Forelimb muscle (tissue), 1 donor: ENCODE results near the gene MEG3. TPM values are rescaled to one million over a fixed set of nuclear protein-coding genes. Genes with fewer than 3 reads are reported as not detected.
A peak's percentile ranks its signal among the peaks of the same experiment; 100 is the strongest.

Experiments used
- DNase-seq: peaks from one replicate; pipeline ENCODE4 v3.0.0-alpha.2; 2013; ENCODE audit warnings: low read depth
- polyA plus RNA-seq: library from polyadenylated mRNA; unstranded; fragments of 120-200 nt; gene quantifications from one replicate; pipeline ENCODE4 v1.2.1, GENCODE V29; 2013; ENCODE audit not compliant: insufficient read length

Gene MEG3
- polyA plus RNA-seq, 1 donor, result 6,363 TPM

GRCh38 chr14:100895411-100895810 is 69.5 kb downstream of the MEG3 start:
- no peak for DNase-seq

DNA sequence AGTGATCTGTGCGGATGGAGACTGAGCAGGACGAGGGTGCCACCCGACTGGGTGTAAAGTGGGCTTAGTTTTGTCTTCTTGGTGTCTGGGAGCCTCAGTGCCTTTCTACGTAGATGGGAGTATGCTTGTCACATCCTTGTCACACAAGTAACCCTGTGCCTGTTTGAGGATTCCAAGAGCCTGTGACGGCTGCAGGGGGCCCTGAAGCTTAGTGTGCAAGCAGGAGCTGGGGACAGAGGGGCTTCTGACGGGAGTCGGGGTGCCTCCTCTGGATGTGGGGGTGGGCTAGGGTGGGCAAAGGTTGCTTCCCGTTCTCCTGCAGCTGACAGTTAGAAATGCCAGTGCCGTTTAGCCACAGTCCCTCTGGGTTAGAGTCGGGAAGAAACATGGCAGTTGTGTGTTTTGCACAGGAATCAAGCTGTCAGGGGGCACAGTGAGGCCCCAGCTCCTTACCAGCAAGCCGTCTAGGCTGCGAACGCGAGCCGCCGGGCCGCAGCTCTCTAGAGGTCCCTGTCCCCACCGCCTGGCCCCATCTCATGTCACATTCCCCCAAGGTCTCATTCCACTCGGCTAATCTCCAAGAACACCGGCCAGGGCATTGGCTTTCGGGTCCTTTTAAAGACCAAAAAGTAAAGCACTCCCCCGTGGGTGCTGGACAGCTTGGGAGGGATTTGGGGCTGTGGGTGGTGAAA is 70.6 kb downstream of the MEG3 start:
- no peak for DNase-seq

- DNase-seq, result no peak
Observed at GRCh38 chr14:100898465-100898864, 72.5 kb downstream of the MEG3 start.

DNA sequence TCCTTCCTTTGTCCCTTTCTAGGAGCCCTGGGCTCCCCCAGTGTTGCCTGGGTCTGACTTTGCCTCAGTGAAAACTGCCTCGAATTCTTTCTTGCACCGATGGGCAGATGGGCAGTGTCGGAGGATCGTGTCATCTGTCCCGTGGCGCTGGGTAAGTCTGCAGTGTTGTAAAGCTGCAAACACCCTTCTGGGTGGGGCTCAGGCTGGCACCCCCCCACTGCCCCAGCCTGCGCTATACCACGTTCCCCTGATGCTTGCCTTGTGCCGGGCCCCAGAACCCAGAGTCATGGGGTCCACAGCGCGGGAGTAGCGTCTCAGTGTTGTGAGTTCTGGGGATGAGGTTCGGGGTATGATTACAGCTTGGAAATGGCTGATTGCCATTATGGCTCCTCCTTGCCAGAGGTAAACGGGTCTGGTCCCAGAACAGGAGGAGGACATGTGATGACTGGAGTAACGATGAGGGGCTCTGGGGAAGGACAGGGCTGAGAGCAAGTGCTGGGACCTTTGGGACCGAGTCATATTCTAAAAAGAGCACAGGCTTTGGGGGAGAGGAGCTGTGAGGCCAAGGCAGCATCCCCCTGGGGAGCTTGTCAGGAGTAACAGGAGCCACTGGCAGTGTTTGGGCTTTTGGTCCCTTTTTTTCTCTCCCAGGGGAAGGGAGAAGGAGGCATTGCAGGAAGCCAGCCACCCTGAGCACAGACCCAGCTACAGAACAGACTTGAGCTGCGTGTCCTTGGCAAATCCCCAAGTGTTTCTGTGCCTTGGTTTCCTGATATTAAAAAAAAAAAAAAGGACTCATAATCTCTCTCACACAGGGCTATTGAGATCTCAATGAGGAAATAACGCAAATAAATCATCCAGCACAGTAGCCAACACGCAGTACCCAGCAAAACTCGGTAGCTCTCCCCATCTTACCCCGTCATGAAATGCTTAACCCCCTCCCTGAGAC is 73.3 kb downstream of the MEG3 start:
- no peak for DNase-seq

DNA sequence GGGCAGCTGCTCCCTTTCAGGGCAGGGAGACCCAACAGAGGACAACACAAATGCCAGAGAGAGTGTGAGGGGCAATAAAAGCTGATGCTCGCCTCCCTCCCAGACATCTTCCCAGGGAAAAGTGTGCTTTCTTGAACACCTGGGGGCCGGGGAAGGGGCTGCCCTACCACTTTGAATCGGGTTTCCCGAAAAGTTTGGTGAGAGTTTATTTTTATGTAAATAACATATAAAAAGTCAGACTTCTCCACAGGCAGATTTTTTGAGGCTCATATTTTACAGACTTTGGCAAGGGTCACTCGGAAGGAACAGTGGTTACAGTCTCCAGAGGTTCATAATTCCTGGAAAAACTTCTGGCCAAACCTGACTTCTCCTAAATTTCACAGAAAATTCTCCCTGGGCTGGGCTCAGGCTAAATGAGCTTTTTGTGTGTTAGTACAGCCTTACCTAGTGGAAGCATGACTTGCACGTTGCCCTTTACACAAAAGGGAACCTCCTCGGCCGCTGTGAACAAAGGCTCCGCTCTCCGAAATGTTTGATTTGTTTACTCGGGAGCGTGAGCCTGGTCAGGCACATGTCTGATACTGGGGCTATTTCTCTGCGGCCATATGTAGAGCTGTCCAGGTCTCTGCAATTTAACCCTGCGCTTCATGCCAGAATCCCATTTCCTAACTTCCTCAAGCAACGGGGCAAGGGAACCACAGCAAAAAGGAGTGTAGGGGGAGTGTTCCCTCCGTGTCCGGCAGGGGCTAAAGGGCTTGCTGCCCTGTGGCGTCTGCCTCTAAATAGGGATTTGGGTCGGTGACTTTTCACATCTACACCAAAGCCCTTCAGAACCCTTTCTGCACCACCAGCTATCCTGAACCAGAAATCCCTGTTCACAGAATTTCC is 74.2 kb downstream of the MEG3 start:
- DNase-seq, result peak; percentile 73

- no peak for DNase-seq
Observed at GRCh38 chr14:100900837-100901390, 75.0 kb downstream of the MEG3 start.

GRCh38 chr14:100901391-100902183 is 75.7 kb downstream of the MEG3 start:
- no peak for DNase-seq

DNA sequence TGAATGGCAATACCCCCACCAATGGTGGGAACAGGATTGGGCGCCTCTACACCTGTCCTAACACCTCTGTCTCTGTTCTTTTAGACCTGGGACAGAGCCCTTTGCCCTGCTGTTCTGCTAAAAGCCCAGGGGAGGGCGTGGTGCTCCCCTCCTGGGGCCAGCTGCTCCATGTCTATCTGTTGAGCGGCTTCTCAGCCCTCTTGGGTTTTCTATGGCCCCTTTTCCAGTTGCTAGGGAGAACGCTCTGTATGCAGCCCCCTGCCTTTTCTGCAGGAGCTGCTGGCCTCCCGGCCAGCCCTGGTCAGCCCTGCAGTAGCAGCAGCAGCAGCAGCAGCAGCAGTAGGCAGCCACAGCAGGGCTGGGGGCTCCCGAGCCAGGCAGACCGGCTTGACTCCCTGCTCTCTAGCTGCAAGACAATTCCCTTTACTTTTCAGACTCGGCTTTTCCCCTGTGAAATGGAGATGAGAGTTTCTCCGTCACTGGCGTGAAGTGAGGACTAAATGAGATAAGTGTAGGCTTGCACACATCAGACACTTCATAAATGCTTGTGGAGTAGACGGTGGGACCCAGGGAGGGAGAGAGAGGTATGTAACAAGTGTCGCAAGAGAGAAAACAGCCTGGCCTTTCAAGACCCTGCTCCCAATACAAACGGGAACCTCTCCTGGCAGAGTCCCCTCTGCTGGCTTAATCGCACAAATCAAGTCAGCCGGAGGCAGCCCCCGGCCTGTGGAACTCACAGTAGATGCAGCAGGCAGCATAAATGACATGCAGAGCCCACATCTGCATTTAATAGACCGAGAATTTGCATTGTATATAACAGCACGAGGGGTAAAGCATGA is 76.6 kb downstream of the MEG3 start:
- no peak for DNase-seq

DNA sequence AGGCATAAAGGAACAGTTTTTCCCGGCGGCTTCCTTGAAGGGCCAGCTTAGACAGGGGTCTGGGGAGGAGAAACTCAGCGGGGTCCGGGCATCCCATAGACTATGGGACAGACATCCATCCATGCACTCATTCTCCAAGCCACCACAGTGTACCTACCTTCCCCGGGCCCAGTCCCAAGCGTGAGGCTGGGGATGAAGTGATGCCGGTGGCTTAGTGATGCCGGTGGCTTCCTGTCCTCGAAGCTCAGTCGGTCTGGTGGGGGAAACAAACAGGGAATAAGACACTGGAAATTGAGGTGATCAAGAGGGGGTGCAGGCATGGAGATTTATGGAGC is 77.2 kb downstream of the MEG3 start:
- no peak for DNase-seq

DNA sequence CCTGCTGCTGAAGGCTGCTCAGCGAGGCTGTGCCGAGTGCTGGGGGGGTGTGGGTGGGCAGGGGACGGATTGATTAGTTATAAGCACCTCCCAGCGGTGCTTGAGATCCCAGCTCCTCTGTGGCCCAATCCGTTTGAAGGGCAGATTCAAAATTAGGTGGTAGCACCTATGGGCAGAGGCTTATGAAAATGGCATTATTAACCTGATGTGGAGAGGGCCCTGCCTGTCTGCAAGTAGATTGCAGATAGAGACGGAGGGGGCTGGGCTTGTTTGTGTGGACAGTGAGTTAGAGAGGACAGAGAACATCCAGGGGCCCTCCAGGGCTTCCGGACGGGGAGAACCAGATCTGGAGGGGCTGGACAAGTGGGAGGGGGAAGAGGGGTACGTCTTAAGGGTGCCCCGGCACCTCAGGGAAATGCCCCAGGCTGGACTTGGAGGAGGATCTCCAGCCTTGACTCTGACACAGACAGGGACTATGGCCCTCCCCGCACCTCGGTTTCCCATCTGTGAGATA is 77.8 kb downstream of the MEG3 start, which contains the start of gene RTL1:
RTL1 (minus strand) TSS at position 51 of the 514 bp plus-strand sequence. CDS start 18,934 bp downstream, outside the sequence.
- DNase-seq, result no peak

GRCh38 chr14:100904307-100905087 is 78.6 kb downstream of the MEG3 start:
- no peak for DNase-seq

- no peak for DNase-seq
Observed at GRCh38 chr14:100905166-100905565, 79.2 kb downstream of the MEG3 start.

DNA sequence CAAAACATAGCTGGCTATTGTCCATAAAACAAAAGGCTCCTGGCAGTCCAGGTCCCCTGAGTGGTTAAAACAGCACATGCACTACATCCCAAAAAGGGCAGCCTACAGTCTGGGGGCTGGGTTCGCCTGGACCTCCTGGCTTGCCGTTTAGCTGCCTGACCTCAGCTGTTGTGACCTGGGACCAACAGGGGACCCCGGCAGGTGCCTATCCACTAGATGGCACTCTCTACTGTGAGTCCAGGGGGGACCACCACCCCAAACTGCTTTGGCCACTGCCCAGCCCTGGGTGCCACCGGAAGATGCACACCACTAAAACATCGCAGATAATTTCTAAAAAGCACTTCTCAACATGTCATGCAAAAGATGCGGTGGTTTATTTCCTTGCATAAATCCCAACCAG is 80.5 kb downstream of the MEG3 start:
- no peak for DNase-seq

- no peak for DNase-seq
Observed at GRCh38 chr14:100907240-100907639, 81.3 kb downstream of the MEG3 start.

DNA sequence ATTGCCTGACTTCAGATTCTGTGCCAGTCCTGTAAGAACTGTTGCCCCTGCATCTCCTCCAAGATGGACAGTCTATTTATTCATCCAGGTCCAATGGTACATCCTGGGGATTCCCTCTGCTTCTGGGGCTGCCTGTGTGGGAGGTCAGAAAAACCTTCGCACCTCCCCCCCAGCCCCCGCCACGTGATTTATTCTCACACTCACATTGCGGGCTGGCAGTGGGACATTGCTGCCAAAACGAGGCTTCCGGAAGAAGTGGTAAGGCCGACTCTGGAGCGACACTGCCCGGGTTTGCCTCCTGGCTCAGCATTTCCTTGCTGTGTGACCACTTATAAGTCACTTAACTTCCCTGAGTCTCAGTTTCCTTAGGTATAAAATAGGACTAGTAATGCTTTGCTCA is 83.5 kb downstream of the MEG3 start:
- DNase-seq, result no peak
